Common myeloid progenitor, CD34-positive (primary cell): ENCODE results near the gene TPST2.

Experiments
- CTCF ChIA-PET: fragments of 350-600 bp; sonication (Branson Sonifier 250); formaldehyde crosslinking; loops from one replicate; lab custom pipeline; 2021; ENCODE audit warnings: antibody characterized with exemption; lab: Charles Lee
- POLR2A ChIA-PET: fragments of 350-600 bp; sonication (Branson Sonifier 250); formaldehyde crosslinking; loops from one replicate; lab custom pipeline; 2021; ENCODE audit warnings: antibody characterized with exemption; lab: Charles Lee
- DNase-seq, 3 donors: peaks; one replicate each; pipeline versions ENCODE4 v3.0.0 to v3.0.0-alpha.2; 2013
- H3K27ac ChIP-seq, 2 experiments: 1 replicate in 1 of 2; 2 replicates in 1 of 2; pipeline ENCODE4 v1.7.0; 2013; ENCODE audit warnings: inconsistent platforms in 2 of 2, low read length in 2 of 2, mild to moderate bottlenecking in 2 of 2, low read depth in 1 of 2, moderate library complexity in 1 of 2; ENCODE audit not compliant: severe bottlenecking in 2 of 2, insufficient read depth in 1 of 2, poor library complexity in 1 of 2
- H3K27me3 ChIP-seq, 5 experiments: replicated peaks in 2 of 5; 1 replicate in 3 of 5; 2 replicates in 2 of 5; pipeline versions ENCODE4 v1.6.1 to v1.7.0; 2013; ENCODE audit warnings: low read length in 4 of 5, mild to moderate bottlenecking in 2 of 5, moderate library complexity in 2 of 5, inconsistent platforms in 1 of 5; ENCODE audit not compliant: insufficient read depth in 5 of 5, control insufficient read depth in 4 of 5
- H3K36me3 ChIP-seq, 4 experiments: 1 replicate in 2 of 4; 2 replicates in 2 of 4; pipeline versions ENCODE4 v1.6.1 to v1.7.0; 2013; ENCODE audit warnings: low read length in 3 of 4, control low read depth in 1 of 4, mild to moderate bottlenecking in 1 of 4; ENCODE audit not compliant: control insufficient read depth in 4 of 4, insufficient read depth in 4 of 4
- H3K4me1 ChIP-seq, 4 experiments: 1 replicate in 3 of 4; 2 replicates in 1 of 4; pipeline versions ENCODE4 v1.6.1 to v1.7.1; 2013; ENCODE audit warnings: low read length in 3 of 4, mild to moderate bottlenecking in 3 of 4, control low read depth in 1 of 4, inconsistent platforms in 1 of 4, moderate library complexity in 1 of 4; ENCODE audit not compliant: control insufficient read depth in 4 of 4, insufficient read depth in 4 of 4; ENCODE audit errors: control extremely low read depth in 1 of 4
- H3K4me3 ChIP-seq, 7 experiments: 1 replicate in 4 of 7; 2 replicates in 3 of 7; pipeline versions ENCODE4 v1.5.1 to v1.7.0; 2013; ENCODE audit warnings: mild to moderate bottlenecking in 7 of 7, low read length in 6 of 7, moderate library complexity in 6 of 7, inconsistent platforms in 2 of 7, low read depth in 2 of 7, control low read depth in 1 of 7; ENCODE audit not compliant: insufficient read depth in 4 of 7, control insufficient read depth in 1 of 7; ENCODE audit errors: extremely low read depth in 1 of 7
- H3K9me3 ChIP-seq, 5 experiments: 1 replicate in 4 of 5; 2 replicates in 1 of 5; pipeline versions ENCODE4 v1.6.1 to v1.7.1; 2013; ENCODE audit warnings: low read length in 4 of 5, mild to moderate bottlenecking in 2 of 5, inconsistent platforms in 1 of 5, low read depth in 1 of 5, moderate library complexity in 1 of 5; ENCODE audit not compliant: control insufficient read depth in 4 of 5, insufficient read depth in 2 of 5; ENCODE audit errors: control extremely low read depth in 1 of 5
- WGBS: methylation state at CpG from one replicate; pipeline ENCODE4 v1.1.5; 2013; ENCODE audit not compliant: insufficient coverage; 5-methylcytosine and 5-hydroxymethylcytosine counted together

Gene TPST2

DNA sequence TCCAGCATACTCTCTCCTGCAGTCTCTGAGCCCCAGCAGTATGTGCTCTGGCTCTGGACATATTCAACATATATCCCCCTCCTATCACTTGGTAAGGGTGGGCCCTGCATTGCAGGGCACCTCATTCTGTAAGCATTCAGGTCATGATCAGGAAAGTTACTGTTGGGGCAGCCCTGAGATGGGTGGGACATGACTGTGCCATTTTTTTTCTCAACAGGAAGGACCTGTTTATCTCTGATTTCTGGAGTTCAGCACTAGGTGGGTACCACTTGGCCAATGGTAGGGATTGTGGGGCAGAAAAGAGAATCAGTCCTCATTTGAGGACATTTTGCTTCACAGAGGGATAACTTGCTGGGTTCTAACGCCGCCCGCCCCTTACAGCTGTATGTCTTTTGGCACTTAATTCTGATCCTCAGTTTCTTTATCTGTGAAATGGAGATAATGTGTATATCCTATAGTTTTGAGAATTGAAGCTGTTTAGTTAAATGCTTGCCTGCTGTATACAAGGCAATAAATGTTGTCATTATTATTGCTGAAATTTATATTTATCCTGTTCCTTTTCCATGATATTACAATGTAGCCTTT, 104.0 kb downstream of the TPST2 start:
- peak; percentile 30 to 75 (median 57) for DNase-seq
- H3K4me3 ChIP-seq = no peak overlapping the region
- H3K9me3 ChIP-seq = no peaks in the 10 kb centered on the region
- peak overlapping the region in 1 of 2 experiments; percentile 31 for H3K27ac ChIP-seq
- no CpG with 5 or more reads among the region's 3 CpGs for WGBS
- H3K36me3 ChIP-seq = peaks cover 6 to 55% (median 23%) of the 10 kb centered on the region in 4 experiments
- ChIA-PET POLR2A (no interaction called here), CTCF (interaction anchor here (1.0 to 3.5 kb wide), 2 partner anchors 9 to 16 kb away, joined by 3 to 11 read pairs; no protein-coding TSS in a partner anchor)
- peaks cover 27 to 41% (median 37%) of the 10 kb centered on the region in 4 experiments for H3K4me1 ChIP-seq
- no peaks in the 10 kb centered on the region for H3K27me3 ChIP-seq

DNA sequence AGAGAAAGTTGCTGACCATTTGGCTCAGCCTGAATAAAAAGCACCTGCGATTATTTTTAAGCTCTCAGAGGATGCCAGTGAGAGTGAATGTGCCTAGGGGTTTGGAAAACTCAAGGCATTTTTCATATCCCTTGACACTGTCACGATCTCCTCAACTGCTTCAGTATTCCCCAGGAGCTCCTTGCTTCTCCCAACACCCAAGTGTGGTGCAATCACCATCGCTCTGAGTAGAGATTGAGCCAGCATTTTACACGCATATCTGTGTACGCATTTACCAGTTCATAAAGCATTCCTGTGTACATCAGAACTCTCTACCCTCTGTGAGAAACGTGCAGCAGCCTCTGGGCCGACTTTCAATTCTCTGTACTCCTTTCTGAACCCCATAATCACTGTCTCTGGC, 104.9 kb downstream of the TPST2 start:
- WGBS = 77% methylated on average over 7 of the region's 7 CpGs
- DNase-seq = no peak
- Histone ChIP-seq H3K27ac (peak overlapping the region in 1 of 2 experiments; percentile 28), H3K36me3 (peaks cover 3 to 47% (median 16%) of the 10 kb centered on the region in 4 experiments), H3K4me3 (peak overlapping the region in 3 of 7 experiments; percentile 19 to 98 (median 82)), H3K27me3 (no peaks in the 10 kb centered on the region), H3K9me3 (no peaks in the 10 kb centered on the region), H3K4me1 (peaks cover 35 to 50% (median 45%) of the 10 kb centered on the region in 4 experiments)
- CTCF ChIA-PET = interaction anchor here (1.0 to 3.5 kb wide), 4 partner anchors 10 to 17 kb away, joined by 3 to 11 read pairs (median 4); no protein-coding TSS in a partner anchor
- POLR2A ChIA-PET = interaction anchor here (1.8 kb wide), 1 partner anchor 13 kb away, joined by 8 read pairs; no protein-coding TSS in a partner anchor

DNA sequence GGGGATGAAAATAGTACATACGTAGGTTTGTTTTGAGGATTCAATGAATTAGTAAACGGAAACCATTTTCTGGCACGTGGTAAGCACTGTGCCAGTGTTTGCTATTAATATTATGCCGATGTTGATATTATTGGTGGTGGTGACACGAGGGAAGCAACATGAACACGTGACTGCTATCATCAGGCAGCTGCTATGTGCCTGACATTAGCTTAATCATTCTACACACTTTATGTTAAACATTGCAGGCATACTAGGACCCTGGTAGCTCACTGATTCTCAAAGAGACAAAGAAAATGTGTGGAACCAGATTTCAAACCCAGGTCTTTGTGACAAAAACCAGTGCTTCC, 105.6 kb downstream of the TPST2 start:
- Histone ChIP-seq H3K9me3 (no peaks in the 10 kb centered on the region), H3K36me3 (peaks cover under 1 to 41% (median 12%) of the 10 kb centered on the region in 4 experiments), H3K27ac (peak overlapping the region in 1 of 2 experiments; percentile 96), H3K27me3 (no peaks in the 10 kb centered on the region), H3K4me1 (peaks cover 39 to 57% (median 52%) of the 10 kb centered on the region in 4 experiments), H3K4me3 (peak overlapping the region in 6 of 7 experiments; percentile 73 to 98 (median 86))
- WGBS = 3% methylated on average over 3 of the region's 6 CpGs
- CTCF ChIA-PET = interaction anchor here (1.0 to 3.5 kb wide), 5 partner anchors 10 to 182 kb away, joined by 3 to 11 read pairs (median 4); no protein-coding TSS in a partner anchor
- POLR2A ChIA-PET = interaction anchor here (1.8 kb wide), 1 partner anchor 14 kb away, joined by 8 read pairs; no protein-coding TSS in a partner anchor
- DNase-seq = peak in 2 of 3 donors; percentile 53 to 64

DNA sequence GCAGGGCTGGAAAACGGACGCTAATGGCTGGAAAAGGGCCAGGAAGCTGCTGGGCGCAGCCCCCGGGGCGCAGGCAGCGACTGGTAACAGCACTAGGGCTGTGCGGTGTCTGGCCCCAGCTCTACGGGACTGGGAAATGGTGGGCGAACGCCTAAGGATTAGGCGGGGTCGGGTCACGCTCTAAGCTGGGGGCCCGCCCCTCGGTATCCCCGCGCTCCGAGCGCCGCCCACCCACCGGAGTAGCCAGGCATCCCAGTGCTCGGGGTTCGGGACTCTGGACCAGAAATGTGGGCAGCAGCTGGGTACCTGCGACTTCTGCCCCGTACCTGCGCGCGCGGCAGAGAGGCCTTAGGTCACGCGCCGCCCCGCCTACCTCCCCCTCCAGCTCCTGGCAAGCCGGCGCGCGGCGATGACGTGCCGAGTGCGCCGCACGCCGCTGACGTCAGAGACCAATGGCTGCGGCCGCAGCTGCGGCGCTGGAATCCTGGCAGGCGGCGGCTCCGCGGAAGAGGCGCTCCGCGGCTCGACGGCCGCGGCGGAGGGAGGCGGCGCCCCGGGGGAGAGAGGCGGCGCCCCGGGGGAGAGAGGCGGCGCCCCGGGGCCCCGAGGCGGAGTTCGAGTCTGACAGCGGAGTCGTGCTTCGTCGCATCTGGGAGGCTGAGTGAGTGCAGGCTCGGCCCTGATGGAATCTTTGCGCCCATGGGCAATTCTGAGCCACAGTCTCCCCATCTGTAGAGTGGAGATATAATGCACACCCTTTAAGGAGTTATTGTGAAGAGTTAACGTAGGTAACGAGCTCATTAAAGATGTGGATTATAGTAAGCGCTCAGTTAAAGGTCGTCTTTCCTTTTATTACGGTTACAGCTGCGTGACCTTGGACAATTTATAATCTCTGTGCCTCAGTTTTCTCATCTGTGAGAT, 106.2 kb downstream of the TPST2 start, which contains the start of the genes HPS4 and SRRD:
Gene HPS4, minus strand, starts transcription at position 345 of the 921 bp plus-strand sequence. CDS start 2,021 bp downstream, outside the sequence.
Gene SRRD, plus strand, starts transcription at position 439 of the 921 bp plus-strand sequence. Its CDS starts 14 bp downstream, at position 453.
- Histone ChIP-seq H3K9me3 (no peaks in the 10 kb centered on the region), H3K27me3 (no peaks in the 10 kb centered on the region), H3K36me3 (peaks cover 0 to 34% (median 8%) of the 10 kb centered on the region in 4 experiments), H3K27ac (peak within 1 kb of the TSS; percentile 93 to 96), H3K4me1 (peaks cover 43 to 63% (median 58%) of the 10 kb centered on the region in 4 experiments), H3K4me3 (peak within 1 kb of the TSS; percentile 64 to 98 (median 82))
- DNase-seq = peak; percentile 92 to 96 (median 96)
- ChIA-PET POLR2A (interaction anchor here (0.8 to 1.8 kb wide), 4 partner anchors 8 to 89 kb away, joined by 3 to 8 read pairs (median 4); no protein-coding TSS in a partner anchor), CTCF (interaction anchor here (0.9 to 3.5 kb wide), 10 partner anchors 9 to 182 kb away, joined by 3 to 11 read pairs (median 4); no protein-coding TSS in a partner anchor)
- under 1% methylated on average over 69 of the region's 85 CpGs for WGBS

DNA sequence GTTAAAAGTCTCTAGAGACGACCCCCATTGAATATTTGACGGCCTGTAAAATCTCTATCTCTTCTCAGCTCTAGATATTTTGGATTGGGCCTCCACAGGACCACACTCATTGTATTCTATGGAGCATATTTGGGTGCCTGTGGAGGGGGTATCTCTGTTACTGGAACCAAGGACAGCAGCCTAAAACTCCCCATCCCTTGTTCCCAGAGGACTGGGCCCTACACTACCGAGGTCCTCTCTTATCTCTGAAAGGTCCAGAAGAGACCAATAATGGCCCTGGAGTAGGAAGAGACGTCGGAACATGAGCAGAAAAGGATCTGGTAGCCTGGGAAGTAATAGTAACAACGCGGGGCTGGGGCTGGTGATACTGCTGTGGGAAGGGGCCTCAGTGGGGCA, 106.9 kb downstream of the TPST2 start:
- DNase-seq = no peak
- no peaks in the 10 kb centered on the region for H3K9me3 ChIP-seq
- H3K27ac ChIP-seq = peak overlapping the region; percentile 93 to 96
- peaks cover 46 to 70% (median 64%) of the 10 kb centered on the region in 4 experiments for H3K4me1 ChIP-seq
- H3K36me3 ChIP-seq = peaks cover 0 to 29% (median 3%) of the 10 kb centered on the region in 4 experiments
- ChIA-PET POLR2A (interaction anchor here (0.8 to 1.8 kb wide), 4 partner anchors 9 to 90 kb away, joined by 3 to 8 read pairs (median 4); no protein-coding TSS in a partner anchor), CTCF (interaction anchor here (0.9 to 3.5 kb wide), 8 partner anchors 10 to 183 kb away, joined by 3 to 11 read pairs (median 4); no protein-coding TSS in a partner anchor)
- peak overlapping the region; percentile 64 to 98 (median 82) for H3K4me3 ChIP-seq
- 0% methylated on average over 6 of the region's 7 CpGs for WGBS
- no peaks in the 10 kb centered on the region for H3K27me3 ChIP-seq

DNA sequence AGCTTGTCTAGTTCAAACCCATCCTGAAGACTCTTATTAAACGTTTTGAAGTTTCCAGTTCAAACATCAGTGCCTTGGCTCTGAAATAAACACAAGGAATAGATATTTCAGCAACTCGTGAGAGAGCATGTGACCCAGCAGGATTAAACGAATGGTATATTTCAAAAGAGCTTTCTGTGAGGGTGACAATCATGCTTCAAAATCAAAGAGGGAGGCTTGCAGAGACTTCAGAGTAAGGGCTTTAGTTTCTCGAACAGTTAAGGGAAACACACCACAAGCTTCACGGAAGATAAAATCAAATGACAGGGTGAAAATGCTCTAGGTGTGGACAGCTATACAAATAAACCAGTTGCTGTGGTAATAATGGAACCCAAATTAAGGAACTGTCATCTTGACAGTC, 107.8 kb downstream of the TPST2 start:
- H3K36me3 ChIP-seq = peaks cover 0 to 26% (median 4%) of the 10 kb centered on the region in 4 experiments
- ChIA-PET POLR2A (no interaction called here), CTCF (interaction anchor here (0.6 to 2.1 kb wide), 4 partner anchors 10 to 182 kb away, joined by 3 to 7 read pairs (median 6); no protein-coding TSS in a partner anchor)
- DNase-seq = peak in 2 of 3 donors; percentile 32 to 34
- peak overlapping the region in 3 of 7 experiments; percentile 80 to 98 (median 90) for H3K4me3 ChIP-seq
- peaks cover 50 to 78% (median 70%) of the 10 kb centered on the region in 4 experiments for H3K4me1 ChIP-seq
- peak overlapping the region in 1 of 2 experiments; percentile 96 for H3K27ac ChIP-seq
- no peaks in the 10 kb centered on the region for H3K27me3 ChIP-seq
- 65% methylated on average over 5 of the region's 5 CpGs for WGBS
- H3K9me3 ChIP-seq = no peaks in the 10 kb centered on the region
